Mucosa of gallbladder (tissue), 1 donor: ENCODE data around the gene GAP43. TPM values are rescaled to one million over a fixed set of nuclear protein-coding genes. Genes with fewer than 3 reads are reported as not detected.
A peak's percentile ranks its signal among the peaks of the same experiment; 100 is the strongest.

Experiments used
- DNase-seq: peaks from one replicate; pipeline ENCODE4 v3.0.0-alpha.2; 2020; ENCODE audit warnings: low spot score
- total RNA-seq: library from RNA; stranded (reverse); gene quantifications from one replicate; pipeline ENCODE4 v1.2.1, GENCODE V29; 2021
- donor health status: DM: no; HTN: no; CAD: no.

GAP43 gene
- total RNA-seq, 1 donor from 2014 or later: 1.8 TPM

DNA sequence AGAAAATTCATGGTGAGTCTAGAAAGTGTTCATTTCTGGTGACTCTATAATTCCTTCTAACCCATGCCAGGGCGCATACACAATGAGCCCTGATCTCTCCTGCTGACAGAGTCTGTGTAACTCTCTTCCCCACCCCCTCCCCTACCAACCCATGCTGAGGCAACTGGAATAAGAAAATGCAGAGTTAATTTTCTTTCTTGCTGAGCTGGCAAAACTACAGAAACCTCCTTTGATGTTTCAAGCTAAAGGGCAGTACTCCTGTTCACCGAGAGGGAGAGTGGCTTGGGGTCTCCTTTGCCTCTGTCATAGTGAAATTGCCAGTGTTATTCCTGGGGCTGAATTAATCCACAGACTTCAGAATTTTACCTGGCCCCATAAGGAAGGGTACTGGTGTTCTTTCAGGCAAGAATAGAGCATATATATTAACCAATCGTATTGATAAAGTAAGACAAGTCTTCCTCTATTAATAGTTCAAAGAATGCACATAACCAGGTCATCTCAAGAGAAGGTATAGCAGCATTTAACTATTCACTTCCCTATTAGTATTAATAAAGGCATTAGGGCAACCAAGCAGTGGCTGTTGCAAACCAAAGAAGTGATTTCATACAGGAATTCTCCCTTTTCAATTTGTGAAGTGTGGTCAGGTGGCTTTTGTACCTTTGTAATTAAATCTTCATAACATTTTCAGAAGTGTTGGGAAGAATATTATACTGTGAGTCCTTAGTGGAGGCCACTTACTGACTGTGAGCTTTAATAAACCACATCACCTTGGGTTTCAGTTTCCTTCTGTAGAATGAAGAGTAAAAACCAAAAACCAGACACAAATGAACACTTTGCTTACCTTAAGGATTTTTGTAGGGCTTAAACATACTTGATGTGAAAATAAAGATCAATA lies 4.1 kb downstream of the GAP43 start:
- no peak for DNase-seq

- DNase-seq: no peak
These were observed 4.7 kb downstream of the GAP43 start for GRCh38 chr3:115628075-115628412.

DNA sequence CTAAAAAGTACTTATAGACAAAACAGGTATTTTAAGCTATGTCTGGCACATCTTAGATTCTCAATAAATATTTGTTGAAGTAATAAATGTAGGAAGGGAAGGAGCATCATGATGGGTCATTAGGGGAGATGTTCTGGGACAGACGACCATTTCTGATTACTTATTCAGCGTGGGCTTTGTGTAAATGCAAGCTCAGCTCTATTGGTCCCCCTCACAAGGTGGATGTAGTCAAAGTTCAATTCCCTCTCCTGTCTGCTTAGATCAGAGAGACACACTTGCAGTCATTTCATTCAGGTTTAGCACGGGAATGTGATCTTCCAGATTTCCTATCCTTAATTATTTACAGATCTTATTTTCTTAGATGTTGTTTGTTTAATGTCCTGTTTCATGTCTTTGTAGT lies 7.5 kb downstream of the GAP43 start:
- DNase-seq: no peak

DNA sequence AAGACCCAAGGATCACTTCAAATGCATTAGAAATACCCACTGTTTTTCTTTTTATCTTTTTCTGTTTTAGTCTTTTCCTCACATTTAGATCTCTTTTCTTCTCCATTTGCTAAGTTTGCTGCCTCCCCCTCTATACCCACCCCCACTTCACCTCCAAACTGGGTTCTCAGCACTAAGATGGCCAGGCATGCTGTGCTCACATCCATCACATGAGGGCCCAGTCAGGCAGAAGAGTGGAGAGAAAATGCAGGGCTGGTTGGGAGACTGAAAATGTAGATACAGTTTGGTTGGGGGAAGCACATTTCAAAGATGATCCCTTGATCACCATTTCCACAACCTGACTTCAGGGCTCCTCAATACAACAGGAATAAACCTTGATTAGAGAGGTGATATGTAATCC lies 8.7 kb downstream of the GAP43 start:
- no peak for DNase-seq

GRCh38 chr3:115633467-115633866 lies 10.2 kb downstream of the GAP43 start:
- DNase-seq: no peak

- no peak for DNase-seq
These were observed 10.7 kb downstream of the GAP43 start for GRCh38 chr3:115634052-115634451.

DNA sequence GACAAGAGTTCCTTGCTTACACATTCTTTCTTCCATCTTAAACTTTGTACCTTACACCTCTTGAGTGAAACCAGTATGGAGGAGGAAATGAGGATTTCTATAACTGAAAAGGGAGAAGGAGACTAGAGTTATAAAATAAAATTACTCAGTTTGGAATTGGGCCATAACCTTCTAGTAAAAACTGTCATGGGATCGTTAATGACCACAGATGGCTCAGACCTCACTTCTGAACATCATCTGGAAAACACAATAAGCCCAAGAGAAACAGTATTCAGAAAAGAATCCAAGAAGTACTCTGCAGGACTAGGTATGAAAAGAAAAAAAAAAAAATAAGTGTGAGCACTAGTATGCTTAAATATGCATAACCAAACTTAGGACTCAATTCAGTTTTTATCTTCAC lies 12.1 kb downstream of the GAP43 start:
- no peak for DNase-seq

GRCh38 chr3:115638241-115638640 lies 14.9 kb downstream of the GAP43 start:
- no peak for DNase-seq

DNA sequence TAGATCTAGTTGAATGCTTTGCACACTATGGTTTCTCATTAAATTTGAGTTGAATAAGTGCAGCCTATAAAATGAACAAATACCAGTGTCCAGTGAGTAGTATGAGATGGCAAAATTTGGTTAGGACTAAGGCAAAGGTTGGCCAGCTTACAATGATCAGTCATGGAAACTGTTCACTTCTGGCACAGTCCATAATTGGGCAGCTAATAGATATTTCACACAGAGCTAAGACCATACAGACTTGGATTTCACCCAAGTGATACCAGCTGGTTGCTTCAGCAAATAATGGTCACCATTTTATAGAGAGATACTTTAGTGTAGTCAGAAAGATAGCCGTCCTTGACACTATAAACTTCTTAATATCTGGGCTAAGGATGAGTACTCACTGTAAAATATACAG lies 15.7 kb downstream of the GAP43 start:
- DNase-seq: no peak

DNA sequence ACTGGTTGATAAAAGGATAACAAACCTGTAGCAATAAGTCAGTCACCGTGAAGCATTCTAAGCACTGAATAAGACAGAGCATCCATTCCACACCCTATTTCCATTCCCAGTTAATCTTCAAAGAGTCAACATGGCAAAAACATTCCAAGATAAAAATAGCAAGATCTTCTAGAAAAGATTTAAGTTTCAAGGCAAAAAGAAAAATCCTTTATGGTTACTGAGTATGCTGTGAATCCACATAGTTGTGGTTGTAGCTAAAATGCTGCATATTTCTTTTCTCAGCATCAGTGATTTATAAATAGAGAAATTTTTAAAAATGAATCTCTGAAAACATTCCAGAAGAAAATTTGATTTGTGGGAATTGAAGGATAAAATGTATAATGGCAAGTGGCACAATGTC lies 21.1 kb downstream of the GAP43 start:
- no peak for DNase-seq

- no peak for DNase-seq
These were observed 22.8 kb downstream of the GAP43 start for GRCh38 chr3:115646027-115646690.

- no peak for DNase-seq
These were observed 25.2 kb downstream of the GAP43 start for GRCh38 chr3:115648559-115648958.

- DNase-seq: no peak
These were observed 27.8 kb downstream of the GAP43 start for GRCh38 chr3:115651087-115651486.

DNA sequence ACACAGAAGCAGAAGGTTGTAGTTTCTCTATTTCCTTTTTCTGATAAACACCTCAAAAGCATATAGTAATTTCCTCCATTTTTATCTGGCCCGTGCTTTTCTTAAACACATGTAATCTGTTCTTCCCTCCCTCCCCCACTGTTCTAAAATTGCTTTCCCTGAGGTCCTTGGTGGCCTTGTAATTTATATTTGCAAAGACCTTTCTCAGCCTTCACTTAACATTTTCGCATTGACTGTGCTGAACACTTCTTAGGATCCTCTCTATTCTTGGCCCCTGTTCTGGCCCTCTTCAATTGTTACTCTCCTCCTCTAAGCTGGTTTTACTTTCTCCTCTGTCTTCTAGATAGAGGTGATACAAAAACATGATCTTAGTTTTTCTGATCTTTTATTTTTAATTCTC lies 28.3 kb downstream of the GAP43 start:
- no peak for DNase-seq

DNA sequence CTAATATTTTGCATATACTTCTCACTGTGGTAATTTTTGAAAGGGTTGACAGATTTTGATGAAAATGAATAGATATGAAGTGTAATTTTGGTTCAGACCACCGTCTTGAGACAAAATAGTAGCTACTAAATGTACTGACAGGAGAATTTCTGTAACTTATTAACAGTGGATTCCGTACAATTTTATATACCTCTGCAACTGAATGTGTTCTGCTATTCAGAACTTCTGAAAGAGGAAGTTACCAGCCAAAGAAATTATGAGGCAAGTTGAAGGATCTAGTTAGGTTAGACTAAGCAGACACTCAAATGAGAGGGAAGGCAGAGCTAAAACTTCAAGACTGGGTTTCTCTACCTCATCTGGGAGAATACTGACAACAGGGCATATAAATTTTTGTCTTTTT lies 29.4 kb downstream of the GAP43 start:
- DNase-seq: no peak

GRCh38 chr3:115655761-115656282 lies 32.5 kb downstream of the GAP43 start:
- DNase-seq: no peak

GRCh38 chr3:115657168-115657567 lies 33.9 kb downstream of the GAP43 start:
- DNase-seq: no peak

DNA sequence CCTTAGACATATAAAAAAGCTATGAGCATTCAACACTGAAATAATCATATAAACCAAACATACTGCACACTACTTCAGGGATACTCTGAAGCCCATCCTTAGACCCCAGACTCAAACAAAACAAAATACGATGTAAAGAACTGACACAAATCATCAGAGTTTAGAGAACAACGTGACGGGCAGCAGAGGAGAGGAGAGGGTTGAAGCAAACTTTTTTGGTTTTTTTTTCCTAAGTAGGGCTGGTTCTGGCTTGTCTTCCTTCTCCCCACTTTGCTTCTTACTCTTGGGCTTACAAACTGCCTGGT lies 34.7 kb downstream of the GAP43 start:
- no peak for DNase-seq

DNA sequence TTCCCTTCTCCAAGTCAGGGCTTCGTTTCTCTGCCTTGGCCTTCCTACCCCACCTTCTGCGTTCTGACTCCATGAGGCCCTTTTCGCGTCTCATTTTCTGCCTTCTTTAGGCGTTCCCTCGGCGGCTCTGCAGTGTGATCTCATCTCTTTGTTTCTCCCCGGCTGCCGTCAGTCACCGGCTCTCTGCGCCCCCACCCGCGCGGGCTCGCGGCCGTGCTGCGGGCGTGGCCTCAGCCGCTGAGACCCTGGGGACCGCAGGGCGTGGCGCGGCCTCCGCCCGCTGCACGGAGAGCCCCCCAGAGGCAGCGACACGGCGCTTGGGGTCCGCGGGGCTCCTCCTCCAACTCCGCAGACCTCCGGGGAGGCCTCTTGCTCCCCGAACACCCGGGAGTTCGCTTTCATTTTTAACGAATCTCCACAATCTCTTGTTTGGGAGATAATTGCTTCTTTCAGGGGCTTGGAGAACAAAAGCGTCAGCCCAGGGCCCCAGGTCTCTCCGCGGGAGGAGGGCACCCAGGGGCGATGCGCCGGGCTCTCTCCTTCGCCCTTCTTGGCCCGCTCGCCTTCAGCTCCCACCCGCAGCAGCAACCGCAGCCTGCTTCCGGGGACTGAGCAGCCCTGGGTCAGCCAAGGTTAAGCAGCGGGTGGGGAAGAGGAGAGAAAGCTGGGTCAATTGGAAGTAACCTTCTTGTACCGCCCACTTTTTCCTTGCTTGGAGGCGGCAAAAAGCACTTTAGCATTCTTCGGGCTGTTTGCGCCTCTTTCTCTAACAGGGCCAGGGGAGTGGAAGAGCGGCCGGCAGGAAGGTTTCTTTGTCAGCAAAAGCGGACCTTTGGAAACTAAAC lies 35.2 kb downstream of the GAP43 start:
- DNase-seq: peak; percentile 67

- DNase-seq: no peak
These were observed 36.2 kb downstream of the GAP43 start for GRCh38 chr3:115659253-115660220.

- DNase-seq: no peak
These were observed 37.5 kb downstream of the GAP43 start for GRCh38 chr3:115660646-115661337.
